Memory B cell (primary cell): ENCODE data around the gene ACTL10.
A peak's percentile ranks its signal among the peaks of the same experiment; 100 is the strongest.

ENCODE experiments used
- ATAC-seq: fragments of 150-1000 bp; cut with Tn5 transposase; 2 replicates; pipeline ENCODE4 v1.10.0; 2021; ENCODE audit warnings: low read depth, mild to moderate bottlenecking, moderate library complexity
- DNase-seq, 2 donors: peaks; one replicate each; pipeline ENCODE4 v3.0.0; 2022; ENCODE audit warnings: low spot score in 2 of 2
- H3K27ac Mint-ChIP-seq: one replicate; pipeline ENCODE4 v1.8.0; 2022; ENCODE audit warnings: mild to moderate bottlenecking, moderate library complexity, mixed read lengths
- H3K27me3 Mint-ChIP-seq: one replicate; pipeline ENCODE4 v1.8.0; 2022; ENCODE audit warnings: mixed read lengths
- H3K36me3 Mint-ChIP-seq: one replicate; pipeline ENCODE4 v1.8.0; 2022; ENCODE audit warnings: mild to moderate bottlenecking, mixed read lengths
- H3K4me1 Mint-ChIP-seq: one replicate; pipeline ENCODE4 v1.8.0; 2022; ENCODE audit warnings: mixed read lengths
- H3K4me3 Mint-ChIP-seq: one replicate; pipeline ENCODE4 v1.8.0; 2022; ENCODE audit warnings: mild to moderate bottlenecking, moderate library complexity, mixed read lengths
- H3K9me3 Mint-ChIP-seq: one replicate; pipeline ENCODE4 v1.8.0; 2022; ENCODE audit warnings: mixed read lengths

Gene ACTL10

DNA sequence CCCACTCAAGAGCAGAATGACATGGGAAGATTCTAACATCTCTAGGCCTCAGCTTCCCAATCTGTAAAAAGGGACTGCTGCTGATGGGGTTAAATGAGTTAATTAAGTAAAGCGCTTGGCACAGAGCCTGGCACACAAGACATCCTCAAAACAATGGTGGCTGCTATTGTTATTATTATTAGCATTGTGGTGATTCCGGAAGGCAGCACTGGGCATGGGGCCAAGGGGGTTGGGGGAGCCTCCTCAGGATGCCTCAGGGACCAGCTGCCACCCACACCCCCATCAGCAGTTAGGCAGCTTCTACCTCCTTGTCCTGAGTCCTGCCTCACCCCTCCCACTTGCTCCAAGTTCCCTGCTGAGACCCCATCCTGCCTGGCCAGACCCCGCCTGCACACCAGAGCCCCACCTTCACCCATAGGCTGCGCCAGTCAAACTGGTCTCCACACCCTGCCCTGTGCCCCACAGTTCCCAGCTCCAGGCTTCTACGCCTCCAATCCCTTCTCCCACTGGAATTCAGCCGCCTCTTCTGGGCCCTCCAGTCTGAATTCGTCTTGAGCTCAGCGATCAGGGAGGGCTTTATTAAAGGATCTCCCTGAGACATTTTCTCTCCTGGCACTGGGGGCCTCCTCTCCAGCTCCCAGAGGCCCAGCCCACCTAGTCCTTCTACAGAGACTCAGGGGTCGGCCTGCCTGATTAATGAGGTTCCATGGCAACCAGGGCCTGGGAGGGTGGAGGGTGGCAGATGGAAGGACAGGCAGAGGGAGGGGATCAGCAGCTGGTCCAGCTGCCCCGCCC lies 18.0 kb downstream of the ACTL10 start:
- H3K27me3 Mint-ChIP-seq = no peaks in the 10 kb centered on the region
- DNase-seq (no peak), ATAC-seq (no peak)
- H3K36me3 Mint-ChIP-seq = no peaks in the 10 kb centered on the region
- H3K9me3 Mint-ChIP-seq = no peaks in the 10 kb centered on the region
- H3K4me1 Mint-ChIP-seq = peaks cover 26% of the 10 kb centered on the region
- H3K27ac Mint-ChIP-seq = peak overlapping the region; percentile 82
- peak overlapping the region; percentile 86 for H3K4me3 Mint-ChIP-seq

DNA sequence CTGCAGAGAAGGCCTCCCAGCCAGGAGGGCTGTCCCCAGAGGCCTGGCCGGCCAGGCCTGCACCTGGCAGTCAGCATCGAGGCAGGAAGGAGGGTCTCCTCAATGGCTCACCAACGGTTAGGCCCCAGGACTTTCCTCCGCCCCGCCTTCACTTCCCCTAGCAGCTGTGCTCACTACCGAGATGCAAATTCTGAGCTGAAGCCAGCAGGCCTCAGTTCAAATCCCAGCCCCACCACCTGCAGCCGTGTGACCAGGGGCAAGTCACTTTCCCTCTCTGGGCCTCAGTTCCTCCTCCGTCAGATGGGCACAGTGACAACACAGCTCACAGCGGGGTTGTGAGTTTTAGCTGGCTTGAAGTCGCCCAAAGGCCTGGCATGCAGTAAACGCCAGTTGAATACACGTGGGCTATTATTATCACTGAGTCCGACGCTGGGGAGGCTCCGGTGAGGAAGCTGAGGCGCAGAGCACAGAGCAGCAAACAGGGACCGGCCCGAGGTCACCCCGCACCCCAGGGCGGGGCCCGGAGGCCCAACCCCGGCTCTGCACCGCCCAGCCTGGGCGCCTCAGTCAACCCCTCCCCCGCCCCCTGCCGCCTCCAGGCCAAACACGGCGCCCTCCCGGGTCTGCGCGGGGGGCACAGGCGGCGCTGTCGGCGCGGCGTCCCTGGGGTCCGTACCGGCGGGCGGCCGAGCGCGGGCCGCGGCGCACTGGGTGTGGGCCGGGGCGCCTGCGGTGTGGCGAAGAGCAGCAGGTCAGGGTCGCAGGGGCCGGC lies 18.8 kb downstream of the ACTL10 start:
- DNase-seq (peak; percentile 53 to 54), ATAC-seq (peak; percentile 57)
- Mint-ChIP-seq H3K4me1 (peaks cover 23% of the 10 kb centered on the region), H3K9me3 (no peaks in the 10 kb centered on the region), H3K27ac (peak overlapping the region; percentile 82), H3K36me3 (no peaks in the 10 kb centered on the region), H3K27me3 (no peaks in the 10 kb centered on the region), H3K4me3 (peak overlapping the region; percentile 86)

- peak within 1 kb of the TSS; percentile 86 for H3K4me3 Mint-ChIP-seq
- ATAC-seq (peak; percentile 91), DNase-seq (peak; percentile 92 to 94)
- H3K27me3 Mint-ChIP-seq = no peaks in the 10 kb centered on the region
- H3K9me3 Mint-ChIP-seq = no peaks in the 10 kb centered on the region
- H3K36me3 Mint-ChIP-seq = no peaks in the 10 kb centered on the region
- H3K4me1 Mint-ChIP-seq = peaks cover 22% of the 10 kb centered on the region
- peak within 1 kb of the TSS; percentile 82 for H3K27ac Mint-ChIP-seq
These were observed 19.6 kb downstream of the ACTL10 start, which contains the start of gene E2F1 for GRCh38 chr20:33686100-33686983. TSS of gene E2F1 (minus strand) at chr20:33686385. CDS start at chr20:33686264, 121 bp downstream.

GRCh38 chr20:33686984-33687366 lies 20.2 kb downstream of the ACTL10 start:
- peak overlapping the region; percentile 86 for H3K4me3 Mint-ChIP-seq
- H3K27ac Mint-ChIP-seq = no peak overlapping the region
- ATAC-seq (no peak), DNase-seq (no peak)
- H3K27me3 Mint-ChIP-seq = no peaks in the 10 kb centered on the region
- no peaks in the 10 kb centered on the region for H3K9me3 Mint-ChIP-seq
- H3K4me1 Mint-ChIP-seq = peaks cover 20% of the 10 kb centered on the region
- H3K36me3 Mint-ChIP-seq = no peaks in the 10 kb centered on the region

DNA sequence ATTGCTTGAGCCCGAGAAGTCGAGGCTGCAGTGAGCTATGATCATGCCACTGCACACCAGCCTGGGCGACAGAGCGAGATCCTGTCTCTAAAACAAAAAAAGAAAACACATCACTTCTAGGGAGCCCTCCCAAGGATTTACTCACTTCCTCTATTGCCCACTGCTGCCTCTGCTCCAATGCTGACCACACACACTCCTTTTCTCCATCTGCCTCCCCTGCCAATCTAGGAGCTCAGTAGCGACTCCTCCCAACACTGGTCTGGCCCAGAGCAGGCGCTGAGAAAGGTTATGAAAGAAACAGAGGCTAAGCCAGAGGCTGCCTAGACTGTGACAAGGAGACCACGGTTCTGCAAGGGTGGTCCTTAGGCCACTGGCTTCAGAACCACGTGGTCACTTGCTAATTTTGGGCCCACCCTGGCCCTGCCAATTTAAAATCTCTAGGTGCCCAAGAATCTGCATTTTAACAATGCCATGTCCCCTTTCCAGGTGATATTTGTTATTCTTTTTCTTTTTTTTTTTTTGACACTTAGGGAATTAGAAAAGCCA lies 20.7 kb downstream of the ACTL10 start:
- DNase-seq (no peak), ATAC-seq (no peak)
- no peaks in the 10 kb centered on the region for H3K9me3 Mint-ChIP-seq
- peaks cover 19% of the 10 kb centered on the region for H3K4me1 Mint-ChIP-seq
- no peaks in the 10 kb centered on the region for H3K27me3 Mint-ChIP-seq
- no peaks in the 10 kb centered on the region for H3K36me3 Mint-ChIP-seq
- H3K27ac Mint-ChIP-seq = no peak overlapping the region
- peak overlapping the region; percentile 86 for H3K4me3 Mint-ChIP-seq

DNA sequence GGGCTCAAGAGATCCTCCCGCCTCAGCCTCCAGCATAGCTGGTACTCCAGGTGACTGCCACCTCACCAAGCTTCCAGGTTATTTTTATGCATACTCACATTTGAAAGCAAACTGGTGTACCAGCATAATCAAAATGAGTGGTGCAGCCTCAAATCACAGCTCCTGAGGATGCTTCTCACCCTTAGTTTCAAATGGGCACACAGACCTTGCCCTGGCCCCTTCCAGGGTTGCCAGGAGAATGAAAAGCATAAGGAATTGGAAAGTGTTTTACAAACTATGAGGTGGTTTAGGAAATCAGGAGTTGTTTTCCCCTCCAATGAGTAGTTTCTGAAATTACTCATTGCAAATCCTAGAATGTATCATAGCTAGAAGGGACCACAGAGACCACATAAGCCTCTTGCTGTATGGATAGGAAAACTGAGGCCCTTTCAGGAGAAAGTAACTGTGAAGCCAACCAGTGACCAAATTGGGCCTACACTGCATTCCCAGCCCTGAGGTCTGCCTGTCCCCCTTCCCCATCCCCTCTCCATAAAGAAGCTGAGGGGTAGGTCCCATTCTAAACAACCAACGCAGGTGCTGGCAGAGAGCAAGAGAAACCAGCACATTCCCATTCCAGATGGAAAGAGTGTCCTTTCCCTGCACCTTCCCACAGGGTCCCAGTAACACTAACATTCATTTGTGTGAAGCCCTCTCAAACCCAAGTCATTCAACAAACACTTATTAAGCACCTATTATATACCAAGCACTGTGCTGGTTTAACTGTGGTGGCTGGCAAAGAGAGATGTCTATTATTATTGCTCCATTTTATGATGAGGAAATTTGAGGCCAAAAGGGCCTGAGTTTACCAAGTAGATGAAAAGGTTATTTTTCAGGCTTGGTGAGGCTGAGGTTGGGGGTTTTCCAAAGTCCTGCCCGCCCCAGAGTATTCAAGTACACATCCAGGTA lies 21.5 kb downstream of the ACTL10 start:
- H3K4me1 Mint-ChIP-seq = peaks cover 19% of the 10 kb centered on the region
- no peaks in the 10 kb centered on the region for H3K27me3 Mint-ChIP-seq
- H3K36me3 Mint-ChIP-seq = no peaks in the 10 kb centered on the region
- H3K27ac Mint-ChIP-seq = no peak overlapping the region
- DNase-seq (no peak), ATAC-seq (no peak)
- H3K4me3 Mint-ChIP-seq = no peak overlapping the region
- no peaks in the 10 kb centered on the region for H3K9me3 Mint-ChIP-seq

DNA sequence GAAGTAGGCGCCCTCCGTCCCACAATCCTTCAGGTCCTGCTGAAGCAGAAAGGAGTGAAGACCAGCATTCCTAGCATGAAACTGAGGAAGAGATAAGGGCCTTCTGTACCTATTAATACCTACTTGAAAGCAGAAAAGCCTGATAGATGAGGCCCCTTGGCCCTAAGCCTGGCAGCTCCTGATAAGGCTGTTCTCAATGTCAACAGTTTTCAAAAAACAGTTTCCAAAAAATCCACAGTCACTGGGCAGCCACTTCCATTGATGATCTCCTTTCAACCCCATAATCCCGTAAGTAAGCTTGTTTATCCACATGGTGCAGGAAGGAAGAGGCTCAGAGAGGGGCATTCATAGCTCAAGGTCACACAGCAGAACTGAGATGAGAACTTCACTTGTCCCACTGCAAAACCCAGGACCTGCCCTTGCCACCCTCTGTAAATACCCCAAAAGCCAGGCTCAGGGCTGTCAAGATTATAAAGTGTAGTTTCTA lies 22.2 kb downstream of the ACTL10 start:
- no peak overlapping the region for H3K4me3 Mint-ChIP-seq
- no peaks in the 10 kb centered on the region for H3K9me3 Mint-ChIP-seq
- peaks cover 19% of the 10 kb centered on the region for H3K4me1 Mint-ChIP-seq
- no peaks in the 10 kb centered on the region for H3K36me3 Mint-ChIP-seq
- DNase-seq = no peak
- no peak for ATAC-seq
- H3K27me3 Mint-ChIP-seq = no peaks in the 10 kb centered on the region
- H3K27ac Mint-ChIP-seq = no peak overlapping the region

GRCh38 chr20:33689493-33689892 lies 22.8 kb downstream of the ACTL10 start:
- H3K4me1 Mint-ChIP-seq = peaks cover 19% of the 10 kb centered on the region
- H3K36me3 Mint-ChIP-seq = no peaks in the 10 kb centered on the region
- H3K4me3 Mint-ChIP-seq = no peak overlapping the region
- H3K27me3 Mint-ChIP-seq = no peaks in the 10 kb centered on the region
- no peak for ATAC-seq
- no peak for DNase-seq
- H3K9me3 Mint-ChIP-seq = no peaks in the 10 kb centered on the region
- H3K27ac Mint-ChIP-seq = no peak overlapping the region

DNA sequence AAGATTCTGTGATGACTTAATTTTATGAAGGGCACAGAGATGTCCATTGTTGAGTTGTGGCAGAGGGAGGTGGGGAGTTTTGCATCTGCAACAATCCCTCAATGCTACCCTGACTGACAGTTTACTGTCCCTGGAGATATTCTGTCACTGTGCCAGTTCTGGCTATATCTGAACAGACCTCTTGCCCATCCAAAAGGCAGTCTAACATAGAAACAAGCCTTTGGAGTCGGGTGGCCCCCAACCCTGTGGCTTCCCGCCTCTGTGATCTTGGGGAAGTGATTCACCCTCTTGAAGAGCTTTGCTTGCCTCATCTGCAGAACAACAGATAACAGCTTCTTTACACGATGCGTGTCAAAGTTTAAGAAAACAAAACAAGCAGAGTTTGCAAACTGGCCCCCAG lies 23.2 kb downstream of the ACTL10 start:
- no peak overlapping the region for H3K27ac Mint-ChIP-seq
- no peak for ATAC-seq
- H3K27me3 Mint-ChIP-seq = no peaks in the 10 kb centered on the region
- no peaks in the 10 kb centered on the region for H3K36me3 Mint-ChIP-seq
- H3K9me3 Mint-ChIP-seq = no peaks in the 10 kb centered on the region
- peaks cover 15% of the 10 kb centered on the region for H3K4me1 Mint-ChIP-seq
- DNase-seq = no peak
- no peak overlapping the region for H3K4me3 Mint-ChIP-seq

GRCh38 chr20:33693289-33693688 lies 26.5 kb downstream of the ACTL10 start:
- no peak for DNase-seq
- Mint-ChIP-seq H3K4me3 (no peak overlapping the region), H3K4me1 (peaks cover 3% of the 10 kb centered on the region), H3K36me3 (peaks cover under 1% of the 10 kb centered on the region), H3K27me3 (no peaks in the 10 kb centered on the region), H3K27ac (no peak overlapping the region), H3K9me3 (no peaks in the 10 kb centered on the region)
- ATAC-seq = no peak

DNA sequence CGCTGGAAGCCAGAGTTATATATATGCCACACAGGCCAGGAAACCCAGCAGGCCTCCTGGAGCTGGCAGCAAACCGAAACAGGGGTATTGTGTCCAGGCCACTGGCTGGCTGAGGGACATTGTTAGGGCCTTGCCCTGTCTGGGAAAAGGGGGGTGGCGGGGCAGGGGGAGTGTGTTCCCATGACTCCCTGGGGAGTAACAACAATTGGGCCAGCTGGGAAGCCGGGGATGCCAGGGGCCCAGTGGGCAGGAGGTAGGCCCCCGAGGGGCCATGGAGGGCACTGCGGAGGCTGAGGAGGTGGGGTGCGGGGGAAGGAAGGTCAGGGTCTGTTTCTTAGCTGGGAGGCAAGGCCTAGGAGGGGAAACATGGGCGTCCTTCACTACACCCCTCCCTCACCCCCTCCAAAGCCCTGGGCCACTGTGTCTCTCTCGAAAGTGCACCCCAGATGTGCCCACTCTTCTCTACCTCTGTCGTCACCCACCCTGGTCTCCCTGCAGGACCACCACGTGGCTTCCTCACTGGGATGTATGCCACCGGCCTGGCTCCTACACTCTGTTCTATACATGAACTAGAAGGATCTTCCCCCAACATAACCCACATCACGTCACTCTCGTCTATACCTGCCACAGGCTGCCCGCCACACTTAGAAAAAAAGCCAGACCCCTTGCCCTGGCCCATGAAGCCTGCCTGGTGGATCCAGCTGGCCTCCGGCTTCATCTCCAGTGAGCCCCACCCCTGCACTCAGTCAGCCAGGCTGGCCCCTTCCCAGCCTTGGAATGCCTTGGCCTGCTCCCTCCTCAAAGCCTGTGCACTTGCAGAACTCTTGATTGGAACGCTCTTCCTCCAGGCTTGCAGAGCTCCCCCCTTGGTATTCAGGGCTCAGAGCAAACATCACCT lies 27.2 kb downstream of the ACTL10 start:
- peaks cover 3% of the 10 kb centered on the region for H3K4me1 Mint-ChIP-seq
- H3K4me3 Mint-ChIP-seq = no peak overlapping the region
- DNase-seq (no peak), ATAC-seq (no peak)
- no peak overlapping the region for H3K27ac Mint-ChIP-seq
- no peaks in the 10 kb centered on the region for H3K27me3 Mint-ChIP-seq
- peaks cover 2% of the 10 kb centered on the region for H3K9me3 Mint-ChIP-seq
- peaks cover 2% of the 10 kb centered on the region for H3K36me3 Mint-ChIP-seq

DNA sequence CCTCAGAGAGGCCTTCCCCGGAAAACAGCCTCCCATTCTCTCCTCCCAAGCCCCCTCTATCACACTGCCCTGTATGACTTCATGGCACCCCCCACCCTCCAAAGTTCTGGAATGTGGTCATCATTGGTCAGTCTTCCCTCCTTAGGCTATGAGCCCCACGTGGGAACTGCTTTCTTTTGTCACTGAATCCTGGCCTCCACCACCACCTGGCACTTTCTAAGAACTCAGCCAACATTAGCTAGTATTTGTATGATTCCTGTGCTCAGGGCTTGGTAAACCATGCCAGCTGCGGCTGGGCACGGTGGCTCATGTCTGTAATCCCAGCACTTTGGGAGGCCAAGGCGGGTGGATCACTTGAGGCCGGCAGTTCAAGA lies 27.9 kb downstream of the ACTL10 start:
- H3K27ac Mint-ChIP-seq = no peak overlapping the region

More for the DNA sequence above, 27.9 kb downstream of the ACTL10 start:
- ATAC-seq (no peak), DNase-seq (no peak)
- Mint-ChIP-seq H3K9me3 (peaks cover 2% of the 10 kb centered on the region), H3K36me3 (peaks cover 2% of the 10 kb centered on the region), H3K27me3 (no peaks in the 10 kb centered on the region), H3K4me1 (peaks cover 3% of the 10 kb centered on the region), H3K4me3 (no peak overlapping the region)
